Islet precursor cell (in vitro differentiated cells): ENCODE data around the gene SCAMP5.

Experiments used
- DNase-seq: peaks from one replicate; pipeline ENCODE4 v3.0.0-alpha.2; 2018

SCAMP5 gene

GRCh38 chr15:75023872-75024636, 28.7 kb downstream of the SCAMP5 start:
- DNase-seq = no peak

- no peak for DNase-seq
Measured at GRCh38 chr15:75025107-75025506, 29.7 kb downstream of the SCAMP5 start.

- DNase-seq = no peak
Measured at GRCh38 chr15:75025548-75026260, 30.3 kb downstream of the SCAMP5 start.

GRCh38 chr15:75027551-75027950, 32.2 kb downstream of the SCAMP5 start:
- DNase-seq = no peak

GRCh38 chr15:75028991-75029377, 33.6 kb downstream of the SCAMP5 start:
- no peak for DNase-seq

- peak; percentile 92 for DNase-seq
Measured at GRCh38 chr15:75029378-75030022, 34.1 kb downstream of the SCAMP5 start.

GRCh38 chr15:75030023-75030413, 34.7 kb downstream of the SCAMP5 start:
- DNase-seq = no peak

- no peak for DNase-seq
Measured at GRCh38 chr15:75030424-75030823, 35.1 kb downstream of the SCAMP5 start.

- DNase-seq = no peak
Measured at GRCh38 chr15:75031848-75032247, 36.5 kb downstream of the SCAMP5 start.

- DNase-seq = no peak
Measured at GRCh38 chr15:75032395-75032794, 37.0 kb downstream of the SCAMP5 start.

- DNase-seq = no peak
Measured at GRCh38 chr15:75033809-75034208, 38.4 kb downstream of the SCAMP5 start.

- no peak for DNase-seq
Measured at GRCh38 chr15:75034615-75035014, 39.3 kb downstream of the SCAMP5 start.

- DNase-seq = peak; percentile 94
Measured at GRCh38 chr15:75036212-75036616, 40.9 kb downstream of the SCAMP5 start.

- no peak for DNase-seq
Measured at GRCh38 chr15:75037685-75038084, 42.3 kb downstream of the SCAMP5 start.

GRCh38 chr15:75038231-75038630, 42.9 kb downstream of the SCAMP5 start:
- no peak for DNase-seq

GRCh38 chr15:75042730-75043508, 47.6 kb downstream of the SCAMP5 start:
- DNase-seq = peak; percentile 70

- DNase-seq = peak; percentile 68
Measured at GRCh38 chr15:75043509-75044257, 48.3 kb downstream of the SCAMP5 start.

GRCh38 chr15:75044258-75044878, 49.0 kb downstream of the SCAMP5 start:
- DNase-seq = no peak

- DNase-seq = no peak
Measured at GRCh38 chr15:75045332-75046015, 50.1 kb downstream of the SCAMP5 start.

GRCh38 chr15:75048394-75048793, 53.0 kb downstream of the SCAMP5 start:
- no peak for DNase-seq

GRCh38 chr15:75049392-75049791, 54.0 kb downstream of the SCAMP5 start:
- no peak for DNase-seq
